Stimulated activated CD4-positive, alpha-beta T cell treated with anti-CD3 and anti-CD28 coated beads, Interleukin-4, amount 100 ng/mL, for 24 hours (primary cell): Measurements from ENCODE around the gene C4BPA.

Experiments
- DNase-seq: peaks from one replicate; pipeline ENCODE4 v3.0.0-alpha.2; 2020

Gene C4BPA

GRCh38 chr1:207128336-207128921, 24.4 kb downstream of the C4BPA start:
- no peak for DNase-seq

GRCh38 chr1:207129053-207129452, 25.0 kb downstream of the C4BPA start:
- DNase-seq = no peak

GRCh38 chr1:207130252-207131036, 26.4 kb downstream of the C4BPA start:
- DNase-seq = no peak

- DNase-seq = no peak
Measured at GRCh38 chr1:207131163-207131562, 27.1 kb downstream of the C4BPA start.

DNA sequence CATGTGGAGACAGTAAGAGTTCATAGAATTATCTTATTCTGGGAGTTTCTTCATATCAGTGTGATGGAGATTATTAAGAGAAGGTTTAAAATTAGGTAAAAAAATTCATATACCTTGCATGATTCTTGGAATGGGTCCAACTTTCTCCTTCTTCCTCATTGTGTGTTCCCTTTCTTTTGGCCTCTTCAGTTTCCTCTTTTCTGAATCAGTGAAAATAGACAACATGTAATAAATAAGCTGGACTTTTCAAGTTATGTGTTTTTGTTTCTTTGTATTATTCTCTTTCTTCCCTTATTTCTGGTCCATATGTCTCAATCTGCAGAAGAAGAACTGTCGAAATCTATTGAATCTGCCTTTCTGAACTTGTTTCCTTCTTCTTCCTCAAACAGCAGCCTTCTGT, 30.5 kb downstream of the C4BPA start:
- no peak for DNase-seq

- no peak for DNase-seq
Measured at GRCh38 chr1:207139616-207140015, 35.6 kb downstream of the C4BPA start.

DNA sequence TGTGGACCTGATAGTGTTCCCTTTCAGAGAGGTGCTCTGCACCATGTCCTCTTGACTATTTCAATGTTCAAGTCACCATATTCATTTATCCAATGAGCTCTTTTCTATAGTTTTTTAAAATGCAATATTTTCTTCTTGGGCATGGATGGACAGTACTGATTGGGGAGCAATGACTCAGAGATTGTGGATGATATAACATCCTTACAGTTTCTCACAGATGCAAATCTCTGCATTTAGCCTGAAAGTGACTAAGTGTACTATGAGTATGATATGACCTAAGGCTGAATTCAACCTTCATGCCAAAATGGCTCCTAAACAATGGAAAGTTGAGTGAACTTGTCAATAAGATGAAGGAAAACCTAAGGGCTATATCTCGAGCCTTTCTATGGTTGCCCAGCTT, 36.5 kb downstream of the C4BPA start:
- DNase-seq = no peak

- DNase-seq = no peak
Measured at GRCh38 chr1:207145401-207146058, 41.5 kb downstream of the C4BPA start.

DNA sequence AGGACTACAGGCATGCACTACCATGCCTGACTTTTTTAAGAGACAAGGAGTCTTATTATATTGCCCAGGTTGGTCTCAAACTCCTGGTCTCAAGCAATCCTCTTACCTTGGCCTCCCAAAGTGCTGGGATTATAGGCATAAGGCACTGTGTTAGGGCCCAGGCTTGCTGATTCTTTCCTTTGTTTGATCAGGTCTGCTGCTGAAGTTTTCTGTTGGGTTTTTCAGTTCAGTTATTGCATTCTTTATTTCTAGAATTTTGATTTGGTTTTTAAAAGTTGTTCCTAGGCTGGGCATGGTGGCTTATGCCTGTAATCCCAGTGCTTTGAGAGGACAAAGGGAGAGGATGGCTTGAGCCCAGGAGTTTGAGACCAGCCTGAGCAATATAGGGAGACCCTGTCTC, 47.9 kb downstream of the C4BPA start:
- no peak for DNase-seq

GRCh38 chr1:207152792-207153468, 48.9 kb downstream of the C4BPA start:
- no peak for DNase-seq

- no peak for DNase-seq
Measured at GRCh38 chr1:207155028-207155427, 51.0 kb downstream of the C4BPA start.

DNA sequence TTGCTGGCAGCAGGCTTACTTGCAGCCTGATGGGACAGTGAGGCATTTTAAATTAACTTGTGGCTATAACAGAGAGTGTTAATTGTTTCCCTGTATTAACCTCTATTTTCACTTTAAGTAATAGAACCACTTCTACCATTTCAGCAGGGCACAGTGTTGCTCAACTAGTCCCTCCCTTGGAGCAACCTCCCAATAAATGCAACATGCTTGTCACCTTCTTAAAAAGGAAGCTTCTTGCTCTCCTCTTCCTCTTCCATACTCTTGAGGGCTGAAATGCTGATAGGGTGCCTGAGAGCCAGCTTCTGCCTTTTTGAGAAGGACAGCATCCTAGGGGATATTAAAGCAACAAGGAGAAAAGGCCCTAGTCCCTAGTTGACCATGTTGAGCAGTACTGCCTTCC, 52.1 kb downstream of the C4BPA start:
- no peak for DNase-seq

DNA sequence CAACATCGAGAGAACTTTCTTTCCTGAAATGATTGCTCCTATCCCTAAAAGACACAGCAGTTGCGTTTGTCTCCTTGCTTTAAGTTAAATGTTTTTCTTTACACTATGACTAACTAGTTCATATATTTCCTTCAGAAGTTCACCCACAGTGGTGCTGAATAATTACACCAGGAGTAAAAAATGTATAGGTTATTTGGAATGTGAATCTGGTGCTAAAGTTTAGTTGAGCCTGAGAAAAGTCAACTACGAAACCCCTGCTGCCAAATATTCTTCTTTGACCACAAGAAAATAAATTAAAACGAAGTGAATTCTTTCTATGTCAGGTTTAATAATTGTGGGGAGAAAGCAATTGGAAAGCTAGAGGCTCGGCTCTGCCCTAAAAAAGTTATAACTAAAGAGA, 52.8 kb downstream of the C4BPA start:
- no peak for DNase-seq

DNA sequence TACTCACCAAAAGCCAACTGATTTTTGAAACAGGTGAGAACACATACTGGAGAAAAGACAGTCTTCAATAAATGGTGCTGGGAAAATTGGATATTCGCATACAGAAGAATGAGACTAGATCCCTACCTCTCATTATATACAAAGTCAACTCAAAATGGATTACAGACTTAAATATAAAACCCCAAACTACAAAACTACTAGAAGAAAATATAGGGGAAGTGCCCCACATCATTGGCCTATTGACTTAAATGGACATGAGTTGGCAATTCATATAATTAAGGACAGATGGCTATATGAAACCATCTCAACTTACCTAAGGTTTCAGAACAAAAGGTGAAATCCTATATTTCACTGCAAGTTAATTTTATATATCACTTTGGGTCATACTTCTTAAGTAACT, 60.1 kb downstream of the C4BPA start:
- no peak for DNase-seq

DNA sequence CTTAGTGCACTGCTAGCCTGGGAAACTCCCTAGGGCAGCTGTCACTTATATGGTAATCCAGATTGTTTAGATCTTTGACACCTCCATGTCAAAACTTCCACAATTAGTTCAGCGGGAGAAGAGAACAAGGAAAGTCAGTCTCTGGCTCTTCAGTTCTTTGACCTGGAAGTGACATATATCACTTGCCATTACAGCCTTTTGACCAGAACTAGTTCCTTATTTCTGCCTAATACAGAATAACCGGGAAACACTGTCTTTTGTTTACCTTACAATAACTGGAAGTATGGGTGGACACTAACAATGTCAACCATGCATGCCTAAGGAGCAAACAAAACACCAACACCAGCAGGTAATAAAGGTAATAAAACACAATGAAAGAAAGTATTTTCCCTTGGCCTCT, 68.3 kb downstream of the C4BPA start:
- DNase-seq = no peak

GRCh38 chr1:207172885-207173284, 68.9 kb downstream of the C4BPA start:
- DNase-seq = no peak

- no peak for DNase-seq
Measured at GRCh38 chr1:207173396-207173795, 69.4 kb downstream of the C4BPA start.

DNA sequence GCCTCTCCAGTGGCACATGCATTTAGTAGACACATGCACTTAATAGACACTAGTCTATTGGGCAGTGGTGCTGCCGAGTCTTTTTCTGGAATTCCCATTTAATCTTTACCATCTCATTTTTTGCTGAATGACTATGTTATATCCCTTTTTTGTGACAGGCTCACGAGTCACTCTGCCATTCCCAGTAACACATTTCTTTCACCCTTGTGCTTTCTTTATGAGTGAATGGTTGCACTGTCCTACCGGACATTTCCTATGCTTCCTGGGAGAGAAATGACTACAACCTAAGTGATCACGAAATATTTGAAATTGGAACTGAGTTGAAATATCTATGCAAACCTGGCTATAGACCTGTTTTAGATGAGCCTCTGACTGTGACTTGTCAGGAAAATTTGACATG, 70.9 kb downstream of the C4BPA start:
- no peak for DNase-seq

- DNase-seq = no peak
Measured at GRCh38 chr1:207179036-207179435, 75.0 kb downstream of the C4BPA start.

- no peak for DNase-seq
Measured at GRCh38 chr1:207181847-207182246, 77.8 kb downstream of the C4BPA start.

DNA sequence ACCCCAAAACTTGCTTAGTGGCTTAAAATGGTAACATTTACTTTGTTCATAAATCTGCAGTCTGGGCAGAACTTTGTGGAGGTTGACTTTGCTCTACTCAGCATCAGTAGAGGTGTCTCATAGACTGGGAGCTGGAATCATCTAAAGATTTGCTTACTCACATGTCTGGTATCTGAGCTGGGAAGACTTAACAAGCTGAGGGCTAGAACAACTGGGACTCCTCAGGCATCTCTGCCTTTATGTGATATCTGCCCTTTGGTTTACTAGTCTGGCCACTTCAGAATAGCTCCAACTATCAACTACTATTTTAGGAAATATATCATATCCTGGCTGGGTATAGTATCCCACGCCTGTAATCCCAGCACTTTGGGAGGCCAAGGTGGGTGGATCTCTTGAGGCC, 82.5 kb downstream of the C4BPA start:
- no peak for DNase-seq

DNA sequence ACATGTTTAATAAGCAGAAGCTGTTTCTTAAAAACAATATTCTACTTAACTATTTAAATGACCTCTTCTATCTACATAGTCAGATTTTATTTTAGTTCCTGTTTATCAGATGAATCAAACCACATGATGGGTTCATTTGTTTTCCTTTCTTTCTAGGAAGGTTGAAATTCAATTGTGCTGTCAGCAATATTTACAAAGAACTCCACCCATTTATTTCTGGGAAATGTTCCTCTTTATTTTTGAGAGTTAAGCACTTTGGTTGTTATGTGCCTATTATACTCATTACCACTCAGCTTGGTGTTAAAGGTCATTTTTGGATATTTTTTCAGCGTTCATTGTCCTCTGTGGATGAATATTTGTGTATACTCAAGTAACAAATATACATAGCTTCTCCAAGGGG, 84.9 kb downstream of the C4BPA start:
- no peak for DNase-seq

DNA sequence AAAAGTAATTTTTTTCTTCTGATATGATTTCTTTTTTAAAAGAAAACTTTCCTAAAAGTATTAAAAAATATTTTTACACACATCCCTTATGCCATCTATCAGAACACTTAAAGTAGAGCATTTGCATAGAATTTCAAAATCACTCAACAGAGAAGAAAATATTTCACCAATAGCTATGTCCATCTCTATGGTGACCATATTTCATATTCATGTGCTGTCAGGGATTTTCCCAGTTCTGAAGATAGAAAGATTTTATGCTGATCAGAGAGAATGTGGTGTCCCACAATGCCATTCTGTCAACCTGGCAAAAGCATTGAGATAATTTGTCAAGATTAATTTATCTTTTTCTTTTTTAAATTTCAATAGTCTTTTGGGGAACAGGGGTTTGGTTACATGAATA, 87.0 kb downstream of the C4BPA start:
- no peak for DNase-seq

- no peak for DNase-seq
Measured at GRCh38 chr1:207191776-207192175, 87.7 kb downstream of the C4BPA start.
